Measurements from ENCODE around the gene SERTAD2. TPM values are rescaled to one million over a fixed set of nuclear protein-coding genes. Genes with fewer than 3 reads are reported as not detected.
A peak's percentile ranks its signal among the peaks of the same experiment; 100 is the strongest.

SERTAD2 gene
- total RNA-seq, 2 experiments from 2014 or later = 31.2 to 33.9 TPM

- CTCF ChIA-PET = interaction anchor here (0.6 to 1.0 kb wide), 3 partner anchors 10 to 281 kb away, joined by 3 to 4 read pairs (median 3); no protein-coding TSS in a partner anchor
- H3K4me1 Mint-ChIP-seq (ENCODE audit: low read depth) = peaks cover 75% of the 10 kb centered on the region
Measured at GRCh38 chr2:64659252-64659651, 5.5 kb upstream of the SERTAD2 start.

DNA sequence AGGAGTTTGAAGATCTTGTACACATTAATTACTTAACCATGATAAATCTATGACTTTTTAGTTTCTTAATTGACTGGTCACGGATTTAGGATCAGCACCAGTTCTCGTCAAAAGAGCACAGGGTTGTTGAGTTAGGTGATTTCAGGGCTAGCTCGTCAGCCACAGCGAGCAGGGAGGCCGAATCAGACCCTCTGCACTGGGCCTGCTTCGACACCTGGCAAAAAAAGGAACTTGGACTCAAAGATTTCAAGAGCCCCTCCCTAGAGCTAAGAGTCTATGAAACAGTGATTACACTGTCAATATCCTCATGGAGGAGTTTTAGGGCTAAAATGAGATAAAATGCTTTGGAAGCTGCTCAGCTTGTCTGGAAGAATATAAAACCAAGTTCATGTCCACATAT, 4.6 kb upstream of the SERTAD2 start:
- intact Hi-C loops (cut with micrococcal nuclease) = loop anchor here (5.0 to 10.0 kb wide), 2 partner anchors 79 to 523 kb away; no protein-coding TSS in a partner anchor
- ChIA-PET POLR2A (interaction anchor here (1.4 kb wide), 1 partner anchor 79 kb away, joined by 3 read pairs; no protein-coding TSS in a partner anchor), CTCF (interaction anchor here (1.2 to 7.0 kb wide), 3 partner anchors 8 to 69 kb away, joined by 3 to 83 read pairs (median 4); no protein-coding TSS in a partner anchor)
- DNase-seq (no peak), ATAC-seq (no peak)
- TF ChIP-seq CTCF (IDR thresholded peaks at IDR 0.05) = no peak
- H3K27ac Mint-ChIP-seq = no peak overlapping the region
- H3K27me3 Mint-ChIP-seq = no peaks in the 10 kb centered on the region
- H3K4me1 Mint-ChIP-seq (ENCODE audit: low read depth) = peaks cover 67% of the 10 kb centered on the region
- H3K36me3 Mint-ChIP-seq (ENCODE audit: low read depth) = peaks cover 5% of the 10 kb centered on the region
- H3K4me3 Mint-ChIP-seq = no peak overlapping the region
- no peaks in the 10 kb centered on the region for H3K9me3 Mint-ChIP-seq

More at GRCh38 chr2:64659252-64659651, 5.5 kb upstream of the SERTAD2 start:
- no peak for TF ChIP-seq CTCF (IDR thresholded peaks at IDR 0.05)
- intact Hi-C loops (cut with micrococcal nuclease) = loop anchor here (5.0 to 10.0 kb wide), 2 partner anchors 78 to 524 kb away; no protein-coding TSS in a partner anchor
- DNase-seq (no peak), ATAC-seq (no peak)
- H3K9me3 Mint-ChIP-seq = no peaks in the 10 kb centered on the region
- peaks cover 5% of the 10 kb centered on the region for H3K36me3 Mint-ChIP-seq (ENCODE audit: low read depth)
- H3K4me3 Mint-ChIP-seq = no peak overlapping the region
- POLR2A ChIA-PET = interaction anchor here (0.8 kb wide), 1 partner anchor 19 kb away, joined by 3 read pairs; no protein-coding TSS in a partner anchor
- H3K27me3 Mint-ChIP-seq = no peaks in the 10 kb centered on the region
- peak overlapping the region; percentile 69 for H3K27ac Mint-ChIP-seq

DNA sequence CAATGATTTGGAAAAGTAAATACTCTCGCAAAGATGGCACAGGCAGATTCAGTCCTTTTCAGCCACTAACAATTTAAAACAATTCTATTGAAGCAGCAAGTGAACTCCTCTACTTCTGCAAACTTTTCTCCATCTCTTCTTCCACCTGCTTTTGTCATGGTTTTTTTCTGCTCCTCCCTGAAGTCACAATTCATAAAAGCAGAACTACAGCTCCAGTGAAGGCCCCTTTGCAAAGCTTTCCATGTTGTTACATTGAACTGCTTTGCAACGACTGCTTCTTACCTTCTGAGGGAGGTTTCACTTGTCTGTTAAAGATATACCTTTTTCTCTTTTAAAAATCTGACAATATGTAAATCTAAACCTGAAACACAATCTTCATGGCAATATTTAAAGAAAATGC, 3.7 kb upstream of the SERTAD2 start:
- ChIA-PET POLR2A (interaction anchor here (1.4 kb wide), 1 partner anchor 80 kb away, joined by 3 read pairs; no protein-coding TSS in a partner anchor), CTCF (interaction anchor here (1.2 to 7.0 kb wide), 2 partner anchors 13 to 70 kb away, joined by 4 to 83 read pairs; no protein-coding TSS in a partner anchor)
- intact Hi-C loops (cut with micrococcal nuclease) = loop anchor here (5.0 to 10.0 kb wide), 2 partner anchors 80 to 523 kb away; no protein-coding TSS in a partner anchor
- ATAC-seq (no peak), DNase-seq (no peak)
- Mint-ChIP-seq H3K4me1 (ENCODE audit: low read depth) (peaks cover 64% of the 10 kb centered on the region), H3K9me3 (no peaks in the 10 kb centered on the region), H3K36me3 (ENCODE audit: low read depth) (peaks cover 9% of the 10 kb centered on the region), H3K27ac (no peak overlapping the region), H3K27me3 (no peaks in the 10 kb centered on the region), H3K4me3 (no peak overlapping the region)
- no peak for TF ChIP-seq CTCF (IDR thresholded peaks at IDR 0.05)

GRCh38 chr2:64656379-64656778, 2.7 kb upstream of the SERTAD2 start:
- no peak for DNase-seq
- ATAC-seq = no peak
- H3K27ac Mint-ChIP-seq = no peak overlapping the region
- no peak for TF ChIP-seq CTCF (IDR thresholded peaks at IDR 0.05)
- intact Hi-C loops (cut with micrococcal nuclease) = loop anchor here (5.0 to 10.0 kb wide), 2 partner anchors 81 to 522 kb away; no protein-coding TSS in a partner anchor
- H3K4me1 Mint-ChIP-seq (ENCODE audit: low read depth) = peaks cover 65% of the 10 kb centered on the region
- CTCF ChIA-PET = interaction anchor here (1.0 to 7.0 kb wide), 10 partner anchors 7 to 211 kb away, joined by 3 to 83 read pairs (median 12); no protein-coding TSS in a partner anchor
- H3K36me3 Mint-ChIP-seq (ENCODE audit: low read depth) = peaks cover 9% of the 10 kb centered on the region
- POLR2A ChIA-PET = interaction anchor here (0.7 to 6.0 kb wide), 10 partner anchors 9 to 174 kb away, joined by 3 to 56 read pairs (median 10); no protein-coding TSS in a partner anchor
- no peaks in the 10 kb centered on the region for H3K27me3 Mint-ChIP-seq
- H3K9me3 Mint-ChIP-seq = no peaks in the 10 kb centered on the region
- H3K4me3 Mint-ChIP-seq = no peak overlapping the region

GRCh38 chr2:64655873-64656272, 2.2 kb upstream of the SERTAD2 start:
- H3K4me1 Mint-ChIP-seq (ENCODE audit: low read depth) = peaks cover 69% of the 10 kb centered on the region
- intact Hi-C loops (cut with micrococcal nuclease) = loop anchor here (5.0 to 10.0 kb wide), 2 partner anchors 81 to 521 kb away; no protein-coding TSS in a partner anchor
- DNase-seq (peak; percentile 58), ATAC-seq (no peak)
- TF ChIP-seq CTCF (IDR thresholded peaks at IDR 0.05) = no peak
- POLR2A ChIA-PET = interaction anchor here (0.6 to 6.0 kb wide), 15 partner anchors 9 to 177 kb away, joined by 3 to 56 read pairs (median 5); no protein-coding TSS in a partner anchor
- peak overlapping the region; percentile 46 for H3K4me3 Mint-ChIP-seq
- peak overlapping the region; percentile 87 for H3K27ac Mint-ChIP-seq
- H3K27me3 Mint-ChIP-seq = no peaks in the 10 kb centered on the region
- no peaks in the 10 kb centered on the region for H3K9me3 Mint-ChIP-seq
- CTCF ChIA-PET = interaction anchor here (0.7 to 7.0 kb wide), 17 partner anchors 8 to 212 kb away, joined by 3 to 83 read pairs (median 5); no protein-coding TSS in a partner anchor
- peaks cover 9% of the 10 kb centered on the region for H3K36me3 Mint-ChIP-seq (ENCODE audit: low read depth)
